Loucy (cell line): Measurements from ENCODE around the gene SMCR8.

Source experiments
- EZH2phosphoT487 ChIP-seq: fragments of 200-600 bp; IDR thresholded peaks from 2 replicates; pipeline ENCODE4 v1.6.1; 2018; ENCODE audit warnings: antibody characterized with exemption, mild to moderate bottlenecking, moderate library complexity, borderline replicate concordance
- TF ChIP-seq, protein P1 (sequence below): fragments of 200-600 bp; sonication (generic); conservative IDR thresholded peaks from 2 replicates; pipeline ENCODE4 v1.5.1; 2014; ENCODE audit warnings: mild to moderate bottlenecking, antibody characterized with exemption, low read length

DNA sequence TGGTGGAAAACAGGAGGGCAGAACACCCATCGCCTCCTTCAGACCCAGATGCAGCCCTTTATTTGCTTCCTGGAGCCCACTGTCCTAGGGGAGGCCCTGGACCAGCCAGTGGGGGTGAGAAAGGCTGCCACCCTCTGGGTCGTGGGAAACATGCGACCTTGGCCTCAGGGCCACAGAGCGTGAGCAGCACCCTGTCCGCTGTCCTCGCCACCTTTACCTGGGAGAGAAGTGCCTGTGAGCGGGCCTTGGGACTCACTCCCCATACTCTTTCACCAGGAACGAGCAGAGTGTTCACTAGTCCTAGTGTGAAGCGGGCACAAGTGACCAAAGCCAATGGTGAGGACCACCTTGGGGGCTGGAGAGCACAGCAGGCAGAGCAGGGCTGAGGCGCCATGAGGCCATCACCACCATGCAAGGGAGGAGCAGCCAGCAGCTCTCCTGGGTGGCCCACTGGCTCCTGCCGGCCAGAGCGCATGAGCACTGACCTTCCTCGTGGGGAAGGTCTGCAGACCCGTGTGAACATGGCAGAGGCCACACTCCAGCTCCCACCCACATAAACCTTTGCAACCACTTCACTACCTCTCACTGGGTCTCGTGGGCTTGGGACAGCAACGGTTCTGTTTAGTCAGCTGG, 8.5 kb downstream of the SMCR8 start:
- TF ChIP-seq, protein P1, sequence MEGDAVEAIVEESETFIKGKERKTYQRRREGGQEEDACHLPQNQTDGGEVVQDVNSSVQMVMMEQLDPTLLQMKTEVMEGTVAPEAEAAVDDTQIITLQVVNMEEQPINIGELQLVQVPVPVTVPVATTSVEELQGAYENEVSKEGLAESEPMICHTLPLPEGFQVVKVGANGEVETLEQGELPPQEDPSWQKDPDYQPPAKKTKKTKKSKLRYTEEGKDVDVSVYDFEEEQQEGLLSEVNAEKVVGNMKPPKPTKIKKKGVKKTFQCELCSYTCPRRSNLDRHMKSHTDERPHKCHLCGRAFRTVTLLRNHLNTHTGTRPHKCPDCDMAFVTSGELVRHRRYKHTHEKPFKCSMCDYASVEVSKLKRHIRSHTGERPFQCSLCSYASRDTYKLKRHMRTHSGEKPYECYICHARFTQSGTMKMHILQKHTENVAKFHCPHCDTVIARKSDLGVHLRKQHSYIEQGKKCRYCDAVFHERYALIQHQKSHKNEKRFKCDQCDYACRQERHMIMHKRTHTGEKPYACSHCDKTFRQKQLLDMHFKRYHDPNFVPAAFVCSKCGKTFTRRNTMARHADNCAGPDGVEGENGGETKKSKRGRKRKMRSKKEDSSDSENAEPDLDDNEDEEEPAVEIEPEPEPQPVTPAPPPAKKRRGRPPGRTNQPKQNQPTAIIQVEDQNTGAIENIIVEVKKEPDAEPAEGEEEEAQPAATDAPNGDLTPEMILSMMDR = no peak
- no peak for TF ChIP-seq EZH2phosphoT487
